ENCODE measurements around the gene SUN2.

SUN2 gene

DNA sequence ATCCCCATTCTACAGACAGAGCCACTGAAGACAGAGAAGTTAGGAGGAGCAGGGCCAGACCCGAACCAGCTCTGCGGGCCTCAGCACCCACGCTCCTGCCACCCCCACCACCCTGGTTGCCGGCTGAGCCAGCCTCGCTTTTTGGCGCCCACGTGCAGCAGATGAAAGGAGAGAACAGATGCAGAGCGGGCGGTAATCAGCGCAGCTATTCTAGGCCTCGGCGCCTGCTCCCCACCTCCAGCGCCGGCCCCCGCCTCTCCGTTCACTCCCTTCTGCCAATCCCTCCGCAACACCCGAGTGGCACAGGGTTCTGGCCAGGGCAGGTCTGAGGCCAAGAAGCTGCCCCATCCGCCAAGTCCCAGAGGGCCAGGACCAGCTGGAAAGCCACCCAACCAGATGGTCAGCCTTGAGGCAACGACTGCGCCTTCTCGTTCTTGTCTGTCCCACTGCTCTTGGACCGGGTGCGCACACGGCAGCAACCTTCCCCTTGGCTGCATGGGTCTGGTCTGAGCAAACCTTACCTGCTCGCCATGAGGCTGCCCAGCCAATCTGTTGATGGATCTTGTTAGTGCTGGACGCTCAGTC, 21.4 kb upstream of the SUN2 start:
- no peak for DNase-seq (ENCODE audit: low read depth, low spot score)

DNA sequence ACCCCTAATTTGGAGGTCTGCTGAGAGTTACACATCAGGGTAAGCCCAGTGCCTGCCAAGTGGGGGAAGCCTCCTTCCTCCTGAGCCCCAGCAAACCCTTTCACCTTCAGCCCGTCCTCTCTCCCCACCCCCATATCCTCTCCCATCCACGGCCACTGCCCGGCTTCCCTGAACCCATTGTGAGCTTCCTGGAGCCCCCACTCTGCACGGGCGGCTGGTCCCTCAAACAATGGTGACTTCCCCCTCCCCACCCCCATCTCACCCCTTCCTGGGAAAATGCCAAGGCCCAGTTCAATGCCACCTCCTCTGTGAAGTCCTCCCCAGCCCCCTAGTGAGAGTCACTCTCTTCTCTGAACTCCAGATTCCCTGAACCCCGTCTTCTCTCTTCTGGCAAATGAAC, 20.3 kb upstream of the SUN2 start:
- DNase-seq (ENCODE audit: low read depth, low spot score), result no peak

DNA sequence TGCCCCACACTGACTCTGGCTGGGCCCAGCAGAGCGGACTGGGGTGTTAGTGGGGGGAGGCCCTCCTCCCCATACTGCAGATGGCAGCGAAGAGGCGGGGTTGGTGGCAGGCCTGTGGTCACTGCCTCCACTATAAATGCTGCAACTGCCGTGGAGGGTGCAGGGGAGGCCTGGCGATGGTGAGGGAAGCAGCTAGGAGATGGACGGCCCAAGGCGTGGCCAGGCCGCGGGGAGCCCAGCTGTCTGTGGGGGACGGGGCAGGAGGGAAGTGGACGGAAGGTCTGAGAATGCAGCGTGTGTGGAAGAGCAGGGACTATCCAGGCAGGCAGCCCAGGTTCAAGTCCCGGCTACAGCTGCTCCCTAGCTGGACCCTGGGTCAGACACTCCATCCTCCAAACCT, 19.9 kb upstream of the SUN2 start:
- no peak for DNase-seq (ENCODE audit: low read depth, low spot score)

- no peak for DNase-seq (ENCODE audit: low read depth, low spot score)
Observed at GRCh38 chr22:38774496-38775166, 18.8 kb upstream of the SUN2 start.

DNA sequence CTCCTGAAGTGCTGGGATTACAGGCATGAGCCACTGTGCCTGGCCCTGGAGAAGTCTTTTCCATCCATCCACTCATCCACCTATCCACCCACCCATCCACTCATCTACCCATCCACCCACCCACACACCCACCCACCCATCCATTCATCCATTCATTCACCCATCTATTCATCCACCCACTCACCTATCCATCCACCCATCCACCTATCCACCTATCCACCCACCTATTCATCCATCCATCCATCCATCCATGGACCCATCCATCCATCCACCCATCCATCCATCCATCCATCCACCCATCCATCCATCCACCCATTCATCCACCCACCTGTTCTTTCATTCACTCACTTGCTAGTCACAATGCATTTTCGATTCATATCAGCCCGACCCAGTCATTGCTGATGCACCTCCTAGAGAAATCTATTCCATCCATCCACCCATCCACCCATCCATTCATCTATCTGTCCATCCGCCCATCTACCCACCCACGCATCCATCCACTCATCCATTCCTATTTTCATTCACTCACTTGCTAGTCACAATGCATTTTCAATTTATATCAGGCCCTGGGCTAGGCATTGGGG, 17.7 kb upstream of the SUN2 start:
- no peak for DNase-seq (ENCODE audit: low read depth, low spot score)

DNA sequence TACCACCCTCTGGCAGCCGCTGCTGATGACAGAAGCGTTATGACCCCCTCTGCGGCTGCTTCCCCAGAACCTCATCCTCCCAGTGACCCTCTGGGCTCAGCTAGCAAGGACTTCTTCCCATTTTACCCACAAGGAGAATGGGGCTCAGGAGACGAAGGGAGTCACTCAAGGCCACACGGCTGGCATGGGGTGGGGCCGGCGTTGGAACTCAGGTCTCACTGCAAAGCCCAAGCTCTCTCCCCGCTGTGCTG, 16.8 kb upstream of the SUN2 start:
- DNase-seq (ENCODE audit: low read depth, low spot score), result no peak

DNA sequence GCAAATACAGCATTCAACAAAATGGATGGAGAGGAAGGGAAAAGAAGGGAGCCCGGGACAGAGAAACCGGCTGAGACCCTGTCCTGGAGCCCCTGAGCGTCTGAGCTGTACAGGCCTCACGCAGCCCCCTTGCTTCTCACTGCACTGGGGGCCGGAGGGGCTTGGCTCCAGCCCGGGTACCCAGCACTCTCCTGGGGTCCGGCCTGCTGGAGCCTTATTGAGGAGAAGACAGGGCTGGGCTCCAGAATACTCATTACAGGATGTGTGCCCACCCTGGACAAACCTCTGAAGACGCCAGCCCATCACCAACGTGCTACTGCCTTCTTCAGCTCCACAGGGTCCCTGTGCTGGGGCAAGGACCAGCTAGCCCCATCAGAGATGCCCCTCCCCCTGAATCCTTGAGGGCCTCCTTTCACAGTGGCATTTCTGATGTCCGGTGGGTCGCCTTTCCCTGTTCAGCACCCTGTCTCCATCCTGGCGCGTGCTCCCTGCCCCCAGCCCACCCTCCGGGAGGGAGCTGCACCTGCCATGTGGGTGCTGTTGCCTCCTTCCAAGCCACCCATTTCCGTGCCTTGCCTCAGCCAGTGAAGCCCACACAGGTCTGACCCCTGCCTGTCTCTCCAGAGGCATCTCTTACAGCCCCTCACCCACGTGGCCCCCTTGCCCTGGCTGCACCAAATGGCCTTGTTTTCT, 14.6 kb upstream of the SUN2 start:
- no peak for DNase-seq (ENCODE audit: low read depth, low spot score)

GRCh38 chr22:38768036-38768435, 12.2 kb upstream of the SUN2 start:
- no peak for DNase-seq (ENCODE audit: low read depth, low spot score)

- no peak for DNase-seq (ENCODE audit: low read depth, low spot score)
Observed at GRCh38 chr22:38767313-38767712, 11.5 kb upstream of the SUN2 start.

DNA sequence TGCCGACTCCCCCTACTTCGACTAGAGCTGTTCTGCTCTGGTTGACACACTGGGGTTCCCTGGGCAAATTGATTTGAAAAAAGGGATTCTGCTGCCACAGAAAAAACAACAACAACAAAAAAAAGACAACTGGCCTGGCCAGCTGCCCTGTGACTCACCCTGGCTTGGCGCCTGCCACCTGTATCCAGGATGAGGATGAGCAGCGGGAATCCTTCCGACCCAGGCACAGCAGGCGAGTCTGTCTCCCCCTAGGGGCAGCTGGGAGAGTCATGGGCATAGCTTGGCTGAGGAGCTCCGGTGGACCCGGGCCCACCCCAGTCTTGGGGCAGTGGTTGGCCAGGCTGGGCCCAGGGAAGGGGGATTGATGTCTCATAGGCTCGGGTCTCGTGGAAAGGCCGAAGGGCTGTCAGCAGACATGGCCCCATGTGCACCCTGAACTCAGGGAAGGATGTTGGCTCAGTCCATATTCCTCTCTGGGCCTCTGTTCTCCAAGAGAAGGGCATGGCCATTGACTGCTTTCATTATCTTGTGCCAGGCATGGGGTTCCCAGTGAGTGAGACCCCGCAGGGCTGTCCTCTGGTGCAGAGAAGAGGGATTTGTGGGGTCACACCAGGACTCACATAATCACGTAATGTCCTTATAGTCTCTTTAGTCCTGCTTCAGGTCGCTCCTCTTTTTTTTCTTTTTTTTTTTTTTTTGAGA, 10.4 kb upstream of the SUN2 start:
- DNase-seq (ENCODE audit: low read depth, low spot score), result no peak

GRCh38 chr22:38762551-38762983, 6.8 kb upstream of the SUN2 start:
- no peak for DNase-seq (ENCODE audit: low read depth, low spot score)

DNA sequence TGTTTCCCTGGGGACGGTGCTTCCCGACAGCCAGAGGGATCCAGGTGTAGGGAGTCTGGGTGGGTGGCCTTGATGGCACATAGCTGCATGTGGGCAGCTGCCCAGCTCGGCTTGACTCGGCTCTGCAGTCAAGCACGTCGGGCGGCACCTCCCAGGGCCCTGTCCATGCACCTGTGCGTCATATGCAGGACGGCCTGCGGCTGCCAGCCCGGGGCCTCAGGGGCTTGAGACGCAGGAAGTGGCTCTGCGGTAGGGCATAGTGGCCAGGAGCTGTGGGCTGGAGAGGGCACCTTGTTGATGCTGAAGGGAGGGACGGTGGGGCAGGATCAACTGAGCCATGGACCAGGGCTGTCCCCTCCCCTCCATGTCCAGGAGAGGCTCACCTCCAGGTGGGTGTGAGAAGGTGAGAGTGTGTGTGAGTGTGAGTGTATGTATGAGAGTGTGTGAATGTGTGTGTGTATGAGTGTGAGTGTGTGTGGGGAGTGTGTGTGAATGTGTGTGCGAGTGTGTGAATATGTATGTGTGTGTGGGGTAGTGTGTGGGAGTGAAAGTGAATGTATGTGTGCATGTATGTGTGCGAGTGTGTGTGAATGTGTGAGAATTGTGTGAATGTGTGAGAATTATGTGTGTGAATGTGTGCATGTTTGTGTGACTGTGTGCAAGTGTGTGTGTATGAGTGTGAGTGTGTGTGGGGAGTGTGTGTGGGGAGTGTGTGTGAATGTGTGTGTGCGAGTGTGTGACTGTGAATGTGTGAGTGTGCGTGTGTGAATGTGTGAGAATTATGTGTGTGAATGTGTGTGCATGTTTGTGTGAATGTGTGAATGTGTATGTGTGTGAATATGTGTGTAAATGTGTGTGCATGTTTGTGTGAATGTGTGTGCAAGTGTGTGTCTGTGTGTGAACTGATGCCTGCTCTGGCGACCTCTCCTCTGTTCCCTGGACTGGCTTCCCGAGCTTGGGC, 5.7 kb upstream of the SUN2 start:
- DNase-seq (ENCODE audit: low read depth, low spot score), result no peak

GRCh38 chr22:38760477-38761201, 4.8 kb upstream of the SUN2 start:
- no peak for DNase-seq (ENCODE audit: low read depth, low spot score)

DNA sequence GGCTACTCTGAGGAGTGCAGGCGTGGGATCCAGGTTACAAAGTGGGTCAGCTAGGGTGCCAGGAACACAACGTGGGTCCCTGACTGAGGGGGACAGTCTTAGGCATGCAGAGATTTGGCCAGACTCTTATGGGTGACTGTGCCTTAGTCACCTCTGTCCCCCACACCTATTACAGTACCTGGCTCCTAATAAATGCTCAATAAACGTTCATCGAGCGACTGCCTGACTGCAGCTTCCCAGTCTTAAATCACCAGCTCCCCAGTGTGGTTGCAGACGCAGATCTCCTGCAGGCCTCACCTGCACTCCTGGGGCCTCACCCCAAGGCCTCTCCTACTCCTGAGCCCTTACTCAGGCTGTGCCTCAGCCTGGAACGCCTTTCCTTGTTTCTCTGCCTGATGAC, 3.2 kb upstream of the SUN2 start:
- DNase-seq (ENCODE audit: low read depth, low spot score), result no peak

- DNase-seq (ENCODE audit: low read depth, low spot score), result peak; percentile 40
Observed at GRCh38 chr22:38758276-38758945, 2.6 kb upstream of the SUN2 start.

DNA sequence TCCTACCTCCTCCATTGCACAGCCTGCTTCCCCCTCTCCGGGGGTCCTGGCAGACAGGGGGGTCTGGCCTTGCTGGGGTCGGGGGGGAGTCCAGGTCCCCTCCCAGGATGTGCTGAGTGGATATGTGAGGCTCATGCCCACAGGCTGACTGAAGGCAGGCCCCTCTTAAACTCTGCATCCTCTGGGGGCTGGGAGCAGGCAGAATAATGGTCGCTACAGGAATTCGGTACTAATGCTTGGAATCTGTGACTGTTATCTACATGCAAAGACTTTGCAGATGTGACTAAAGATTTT, 1.6 kb upstream of the SUN2 start:
- no peak for DNase-seq (ENCODE audit: low read depth, low spot score)

GRCh38 chr22:38756711-38757463, 1.1 kb upstream of the SUN2 start:
- DNase-seq (ENCODE audit: low read depth, low spot score), result no peak

GRCh38 chr22:38755155-38755910, 465 bp downstream of the SUN2 start:
- DNase-seq (ENCODE audit: low read depth, low spot score), result no peak

DNA sequence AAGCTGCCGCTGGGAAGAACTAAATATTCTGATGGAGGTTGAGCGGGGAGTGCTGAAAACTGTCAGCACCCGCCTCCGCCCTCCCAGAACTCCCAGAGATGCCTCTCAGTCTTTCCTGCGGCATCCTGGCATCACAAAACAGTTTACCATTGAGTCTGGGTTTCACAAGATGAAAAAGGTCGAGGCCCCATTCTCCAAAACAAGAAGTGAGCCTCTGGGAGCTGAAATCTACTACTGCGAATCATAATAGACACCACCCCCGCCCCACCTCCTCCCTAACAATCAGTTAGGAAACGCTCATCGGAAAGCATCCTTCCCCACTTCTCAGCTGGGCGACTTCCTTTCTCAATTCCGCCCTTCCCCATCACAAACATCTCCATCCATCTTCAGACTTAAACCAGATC, 1.0 kb downstream of the SUN2 start:
- DNase-seq (ENCODE audit: low read depth, low spot score), result no peak
